ENCODE measurements around the gene PSTK. TPM values are rescaled to one million over a fixed set of nuclear protein-coding genes. Genes with fewer than 3 reads are reported as not detected.

PSTK gene
- polyA plus RNA-seq, 2 of the 4 experiments (the other 2 are of a cell fraction) = 5.3 to 9.0 TPM

DNA sequence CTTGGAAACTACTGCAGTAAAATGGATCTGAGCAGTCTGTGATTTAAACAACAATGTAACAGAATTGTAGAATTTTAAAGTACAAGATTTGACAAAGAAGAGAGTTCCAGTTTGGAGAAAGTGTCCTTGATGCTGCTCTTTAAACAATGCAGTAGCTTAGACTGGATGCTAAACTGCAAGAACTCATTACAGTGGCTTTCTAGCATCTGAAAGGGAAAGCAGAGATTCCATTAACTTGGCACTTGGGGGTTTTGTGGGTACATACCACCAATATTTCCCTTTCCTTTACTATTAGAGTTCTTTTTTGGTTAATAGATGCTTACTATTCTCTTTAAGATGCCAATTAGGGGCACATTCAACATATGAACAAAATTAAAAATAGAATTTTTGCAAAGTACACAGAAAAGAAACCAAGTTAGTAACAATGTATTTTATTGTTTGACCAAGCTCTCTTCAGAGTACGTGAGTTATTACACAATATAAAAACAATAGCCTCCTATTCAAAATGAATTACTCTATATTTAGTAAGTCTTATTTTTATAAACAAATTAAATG is 11.9 kb downstream of the PSTK start (continued):
- TF ChIP-seq, protein P1, sequence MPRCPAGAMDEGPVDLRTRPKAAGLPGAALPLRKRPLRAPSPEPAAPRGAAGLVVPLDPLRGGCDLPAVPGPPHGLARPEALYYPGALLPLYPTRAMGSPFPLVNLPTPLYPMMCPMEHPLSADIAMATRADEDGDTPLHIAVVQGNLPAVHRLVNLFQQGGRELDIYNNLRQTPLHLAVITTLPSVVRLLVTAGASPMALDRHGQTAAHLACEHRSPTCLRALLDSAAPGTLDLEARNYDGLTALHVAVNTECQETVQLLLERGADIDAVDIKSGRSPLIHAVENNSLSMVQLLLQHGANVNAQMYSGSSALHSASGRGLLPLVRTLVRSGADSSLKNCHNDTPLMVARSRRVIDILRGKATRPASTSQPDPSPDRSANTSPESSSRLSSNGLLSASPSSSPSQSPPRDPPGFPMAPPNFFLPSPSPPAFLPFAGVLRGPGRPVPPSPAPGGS (IDR thresholded peaks at IDR 0.05) = no peak
- no peak for TF ChIP-seq CHD4 (IDR thresholded peaks at IDR 0.05; ENCODE audit: borderline replicate concordance)
- no peak for TF ChIP-seq HEYL (CRISPR knock-in tag; IDR thresholded peaks at IDR 0.05)
- no peak for TF ChIP-seq CHD2 (IDR thresholded peaks at IDR 0.05; ENCODE audit: low read length, partially characterized antibody)
- TF ChIP-seq, protein P2, sequence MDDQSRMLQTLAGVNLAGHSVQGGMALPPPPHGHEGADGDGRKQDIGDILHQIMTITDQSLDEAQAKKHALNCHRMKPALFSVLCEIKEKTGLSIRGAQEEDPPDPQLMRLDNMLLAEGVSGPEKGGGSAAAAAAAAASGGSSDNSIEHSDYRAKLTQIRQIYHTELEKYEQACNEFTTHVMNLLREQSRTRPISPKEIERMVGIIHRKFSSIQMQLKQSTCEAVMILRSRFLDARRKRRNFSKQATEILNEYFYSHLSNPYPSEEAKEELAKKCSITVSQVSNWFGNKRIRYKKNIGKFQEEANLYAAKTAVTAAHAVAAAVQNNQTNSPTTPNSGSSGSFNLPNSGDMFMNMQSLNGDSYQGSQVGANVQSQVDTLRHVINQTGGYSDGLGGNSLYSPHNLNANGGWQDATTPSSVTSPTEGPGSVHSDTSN (IDR thresholded peaks at IDR 0.05) = no peak
- no peak for TF ChIP-seq ZNF302 (CRISPR knock-in tag; IDR thresholded peaks at IDR 0.05)
- TF ChIP-seq KDM1A (IDR thresholded peaks at IDR 0.05; ENCODE audit: low read depth) = no peak
- no peak for TF ChIP-seq POLR2A (IDR thresholded peaks at IDR 0.05; ENCODE audit: low read length)

DNA sequence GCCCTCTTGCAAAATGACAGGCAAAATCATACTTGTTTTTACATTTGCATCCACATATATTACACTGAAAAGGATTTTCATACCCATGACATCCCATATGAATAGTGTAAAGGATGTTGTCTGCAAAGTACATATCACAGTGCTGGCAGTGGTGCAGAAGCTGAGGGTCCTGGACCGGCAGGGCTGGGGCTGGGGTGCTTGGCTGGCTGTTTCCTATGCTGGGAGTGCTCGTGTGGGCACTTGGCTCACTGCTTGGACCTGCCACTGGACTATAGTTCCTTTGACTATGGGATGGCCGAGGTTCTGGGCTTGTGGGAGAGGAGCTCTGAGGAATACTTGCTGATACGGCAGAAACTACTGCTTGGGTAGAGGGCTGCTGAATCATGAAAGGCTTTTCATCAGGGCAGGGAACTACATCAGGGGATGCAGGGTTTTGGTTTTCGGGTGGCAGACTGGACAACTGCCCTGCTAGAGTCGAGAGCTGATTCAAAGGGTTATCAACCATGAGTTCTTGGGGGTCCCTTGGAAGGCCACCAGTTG is 13.7 kb downstream of the PSTK start:
- Histone ChIP-seq H3K4me3 (no peak overlapping the region), H3K4me2 (no peak overlapping the region), H3K4me1 (no peaks in the 10 kb centered on the region), H3K9me3 (no peaks in the 10 kb centered on the region), H3K27ac (no peak overlapping the region)
- FAIRE-seq (peak; percentile 79), DNase-seq (ENCODE audit: low read depth in 1 of 2, low spot score in 1 of 2) (no peak), ATAC-seq (no peak)
- CTCF ChIA-PET = no interaction called here
- TF ChIP-seq GATA3 (IDR thresholded peaks at IDR 0.05; ENCODE audit: borderline replicate concordance) (no peak), MAFK (IDR thresholded peaks at IDR 0.05; ENCODE audit: partially characterized antibody) (peak; percentile 82)
- WGBS (ENCODE audit: missing lambda C conversion rate) = 89% methylated on average over 6 of the region's 6 CpGs
- POLR2A ChIA-PET = interaction anchor here (0.8 kb wide), 1 partner anchor 13 kb away, joined by 3 read pairs; the partner anchor contains the start of gene PSTK

DNA sequence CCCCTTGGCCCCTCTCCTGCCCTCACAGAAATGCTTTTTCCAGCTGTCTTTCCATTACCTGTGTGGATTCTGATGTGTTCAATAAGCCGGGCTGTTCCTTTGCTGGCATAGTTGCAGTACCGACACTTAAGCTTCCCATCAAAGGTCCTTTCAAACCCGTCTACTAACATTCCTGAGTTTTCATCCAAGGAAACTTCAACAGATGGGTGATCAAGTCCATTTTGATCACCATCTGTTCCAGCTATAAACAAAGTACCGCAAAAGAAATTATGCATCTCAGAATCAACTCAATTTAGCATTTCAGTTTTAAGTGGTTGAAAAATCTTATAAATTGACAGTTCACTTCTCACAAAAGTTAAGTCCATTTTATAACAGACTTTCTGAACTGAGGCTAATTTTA is 15.7 kb downstream of the PSTK start:
- no peak for DNase-seq (ENCODE audit: low read depth in 1 of 2, low spot score in 1 of 2)
- CTCF ChIA-PET = interaction anchor here (1.0 to 2.4 kb wide), 2 partner anchors 14 to 16 kb away, joined by 4 to 9 read pairs; partner anchors contain the start of gene PSTK
- ATAC-seq = no peak
- Histone ChIP-seq H3K27ac (no peak overlapping the region), H3K4me1 (peaks cover 5% of the 10 kb centered on the region; the same call in 1 of the 3 replicates), H3K9me3 (no peaks in the 10 kb centered on the region), H3K4me2 (no peak overlapping the region), H3K4me3 (no peak overlapping the region)
- TF ChIP-seq HES2 (IDR thresholded peaks at IDR 0.05) = no peak
- TF ChIP-seq BHLHE40 (IDR thresholded peaks at IDR 0.05; ENCODE audit: low read depth, low read length) = no peak
- no peak for TF ChIP-seq POLR2A (IDR thresholded peaks at IDR 0.05; ENCODE audit: low read length)
- TF ChIP-seq, protein P2 (IDR thresholded peaks at IDR 0.05) = no peak
- no peak for TF ChIP-seq NR3C1 (IDR thresholded peaks at IDR 0.05)
- no peak for TF ChIP-seq RCOR1 (IDR thresholded peaks at IDR 0.05; ENCODE audit: low read depth, low read length)
- TF ChIP-seq KDM1A (IDR thresholded peaks at IDR 0.05; ENCODE audit: low read depth) = no peak
- no peak for TF ChIP-seq CBX8 (IDR thresholded peaks at IDR 0.05)
- TF ChIP-seq HOXB13 (CRISPR knock-in tag; IDR thresholded peaks at IDR 0.05; ENCODE audit: low read depth) = no peak
- no peak for TF ChIP-seq ZC3H11A (IDR thresholded peaks at IDR 0.05)
- no peak for TF ChIP-seq ESRRA (IDR thresholded peaks at IDR 0.05; ENCODE audit: borderline replicate concordance, low read length)
- TF ChIP-seq TFCP2L1 (CRISPR knock-in tag; IDR thresholded peaks at IDR 0.05) = no peak
- TF ChIP-seq, protein P3, sequence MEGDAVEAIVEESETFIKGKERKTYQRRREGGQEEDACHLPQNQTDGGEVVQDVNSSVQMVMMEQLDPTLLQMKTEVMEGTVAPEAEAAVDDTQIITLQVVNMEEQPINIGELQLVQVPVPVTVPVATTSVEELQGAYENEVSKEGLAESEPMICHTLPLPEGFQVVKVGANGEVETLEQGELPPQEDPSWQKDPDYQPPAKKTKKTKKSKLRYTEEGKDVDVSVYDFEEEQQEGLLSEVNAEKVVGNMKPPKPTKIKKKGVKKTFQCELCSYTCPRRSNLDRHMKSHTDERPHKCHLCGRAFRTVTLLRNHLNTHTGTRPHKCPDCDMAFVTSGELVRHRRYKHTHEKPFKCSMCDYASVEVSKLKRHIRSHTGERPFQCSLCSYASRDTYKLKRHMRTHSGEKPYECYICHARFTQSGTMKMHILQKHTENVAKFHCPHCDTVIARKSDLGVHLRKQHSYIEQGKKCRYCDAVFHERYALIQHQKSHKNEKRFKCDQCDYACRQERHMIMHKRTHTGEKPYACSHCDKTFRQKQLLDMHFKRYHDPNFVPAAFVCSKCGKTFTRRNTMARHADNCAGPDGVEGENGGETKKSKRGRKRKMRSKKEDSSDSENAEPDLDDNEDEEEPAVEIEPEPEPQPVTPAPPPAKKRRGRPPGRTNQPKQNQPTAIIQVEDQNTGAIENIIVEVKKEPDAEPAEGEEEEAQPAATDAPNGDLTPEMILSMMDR (IDR thresholded peaks at IDR 0.05) = no peak
- no peak for TF ChIP-seq ZFP36 (IDR thresholded peaks at IDR 0.05; ENCODE audit: borderline replicate concordance, partially characterized antibody)
- no peak for TF ChIP-seq MYC (IDR thresholded peaks at IDR 0.05; ENCODE audit: borderline replicate concordance, low read length)
- no peak for TF ChIP-seq HEYL (CRISPR knock-in tag; IDR thresholded peaks at IDR 0.05)
- TF ChIP-seq CEBPB (IDR thresholded peaks at IDR 0.05) = no peak
- TF ChIP-seq MAZ (IDR thresholded peaks at IDR 0.05; ENCODE audit: borderline replicate concordance, low read depth, low read length) = no peak
- POLR2A ChIA-PET = no interaction called here
- WGBS (ENCODE audit: missing lambda C conversion rate) = 95% methylated on average over 4 of the region's 4 CpGs
- FAIRE-seq = no peak

Data from A549 (cell line).